CD4-positive, alpha-beta T cell (primary cell): ENCODE measurements around the gene TFAM. TPM values are rescaled to one million over a fixed set of nuclear protein-coding genes. Genes with fewer than 3 reads are reported as not detected.

Source experiments
- ATAC-seq: fragments of 200-7000 bp; cut with Tn5 transposase; one replicate; pipeline ENCODE4 v1.10.0; 2022; ENCODE audit warnings: mild to moderate bottlenecking; ENCODE audit not compliant: poor library complexity
- CTCF ChIA-PET: fragments of 350-600 bp; sonication (Branson Sonifier 250); formaldehyde crosslinking; loops from one replicate; lab custom pipeline; 2021; ENCODE audit warnings: antibody characterized with exemption, inconsistent platforms; lab: Charles Lee
- POLR2A ChIA-PET: fragments of 350-600 bp; sonication (Branson Sonifier 250); formaldehyde crosslinking; loops from one replicate; lab custom pipeline; 2021; ENCODE audit warnings: antibody characterized with exemption, inconsistent platforms; lab: Charles Lee
- DNase-seq, 14 experiments: peaks; one replicate each; pipeline ENCODE4 v3.0.0-alpha.2; 2013 to 2020; ENCODE audit warnings: mixed read lengths in 2 of 14
- H3K27ac ChIP-seq, 2 donors: one replicate each; pipeline versions ENCODE4 v1.5.1 to v1.7.0; 2013; ENCODE audit warnings: low read length in 2 of 2, low read depth in 1 of 2, mild to moderate bottlenecking in 1 of 2
- H3K27me3 ChIP-seq, 2 experiments: 1 replicate in 1 of 2; 2 replicates in 1 of 2; pipeline versions ENCODE4 v1.6.1 to v1.7.0; 2013; ENCODE audit warnings: low read length in 2 of 2, control low read depth in 1 of 2, mild to moderate bottlenecking in 1 of 2, moderate library complexity in 1 of 2; ENCODE audit not compliant: insufficient read depth in 2 of 2, control insufficient read depth in 1 of 2
- H3K36me3 ChIP-seq: one replicate; pipeline ENCODE4 v1.6.1; 2013; ENCODE audit warnings: low read length, control low read depth; ENCODE audit not compliant: insufficient read depth
- H3K4me1 ChIP-seq: one replicate; pipeline ENCODE4 v1.6.1; 2013; ENCODE audit warnings: low read length, control low read depth; ENCODE audit not compliant: insufficient read depth
- H3K4me3 ChIP-seq: one replicate; pipeline ENCODE4 v1.5.1; 2013; ENCODE audit warnings: mild to moderate bottlenecking, low read length, moderate library complexity
- H3K9me3 ChIP-seq, 2 experiments: 1 replicate in 1 of 2; 2 replicates in 1 of 2; pipeline versions ENCODE4 v1.6.1 to v1.7.0; 2013; ENCODE audit warnings: low read length in 2 of 2, mild to moderate bottlenecking in 2 of 2, control low read depth in 1 of 2, moderate library complexity in 1 of 2; ENCODE audit not compliant: control insufficient read depth in 1 of 2, insufficient read depth in 1 of 2
- H3K27ac Mint-ChIP-seq: one replicate; pipeline ENCODE4 v1.8.0; 2020; ENCODE audit warnings: mixed read lengths
- H3K27me3 Mint-ChIP-seq: one replicate; pipeline ENCODE4 v1.8.0; 2021; ENCODE audit warnings: mixed read lengths
- H3K36me3 Mint-ChIP-seq: one replicate; pipeline ENCODE4 v1.8.0; 2021; ENCODE audit warnings: low read depth, mixed read lengths
- H3K4me1 Mint-ChIP-seq: one replicate; pipeline ENCODE4 v1.8.0; 2021; ENCODE audit warnings: low read depth, mixed read lengths
- H3K4me3 Mint-ChIP-seq: one replicate; pipeline ENCODE4 v1.8.0; 2020; ENCODE audit warnings: mild to moderate bottlenecking, mixed read lengths
- H3K9me3 Mint-ChIP-seq: one replicate; pipeline ENCODE4 v1.8.0; 2020; ENCODE audit warnings: mixed read lengths
- CTCF ChIP-seq: fragments of 200-600 bp; IDR thresholded peaks from one replicate; pipeline ENCODE4 v1.8.0; 2022; ENCODE audit warnings: antibody characterized with exemption, mild to moderate bottlenecking
- intact Hi-C, 2 experiments: fragments of 100-400 bp; cut with DNase I in 1 of 2; cut with micrococcal nuclease in 1 of 2; formaldehyde crosslinking; loops; one replicate each; pipeline versions ENCODE4 v1.15.1 to v1.9.0; 2023 to 2025; cut with DNase I, micrococcal nuclease
- total RNA-seq, 174 experiments: library from RNA in 2 of 174; stranded (reverse) in 2 of 174; gene quantifications; one replicate each; pipeline ENCODE4 v1.2.3 and lab custom pipeline; 2021 to 2026

Gene TFAM
- total RNA-seq, 2 experiments from 2014 or later = 43.7 to 50.5 TPM

- Mint-ChIP-seq H3K27me3 (peaks cover 17% of the 10 kb centered on the region), H3K27ac (no peak overlapping the region), H3K4me1 (no peaks in the 10 kb centered on the region), H3K4me3 (no peak overlapping the region), H3K36me3 (no peaks in the 10 kb centered on the region), H3K9me3 (peaks cover 3% of the 10 kb centered on the region)
- H3K9me3 ChIP-seq = peaks cover 0 to 9% of the 10 kb centered on the region in 2 experiments
- TF ChIP-seq CTCF = no peak
- no peaks in the 10 kb centered on the region for H3K4me1 ChIP-seq
- no peak overlapping the region for H3K4me3 ChIP-seq
- no peak for DNase-seq
- H3K27ac ChIP-seq = no peak overlapping the region
- ChIA-PET CTCF (no interaction called here), POLR2A (no interaction called here)
- intact Hi-C loops = no loop called here
- H3K27me3 ChIP-seq = peaks cover 0 to 3% of the 10 kb centered on the region in 2 experiments
- no peaks in the 10 kb centered on the region for H3K36me3 ChIP-seq
- no peak for ATAC-seq
These were observed 59.1 kb downstream of the TFAM start for GRCh38 chr10:58444321-58444720.

- Mint-ChIP-seq H3K27me3 (peaks cover 17% of the 10 kb centered on the region), H3K4me3 (no peak overlapping the region), H3K4me1 (no peaks in the 10 kb centered on the region), H3K27ac (no peak overlapping the region), H3K9me3 (peaks cover 3% of the 10 kb centered on the region), H3K36me3 (no peaks in the 10 kb centered on the region)
- POLR2A ChIA-PET = no interaction called here
- Histone ChIP-seq H3K4me3 (no peak overlapping the region), H3K27ac (no peak overlapping the region), H3K36me3 (no peaks in the 10 kb centered on the region), H3K4me1 (no peaks in the 10 kb centered on the region), H3K9me3 (peaks cover 0 to 9% of the 10 kb centered on the region in 2 experiments), H3K27me3 (peaks cover 0 to 3% of the 10 kb centered on the region in 2 experiments)
- ATAC-seq (no peak), DNase-seq (no peak)
- intact Hi-C loops = no loop called here
- no peak for TF ChIP-seq CTCF
- CTCF ChIA-PET = no interaction called here
These were observed 59.7 kb downstream of the TFAM start for GRCh38 chr10:58444876-58445275.

- Histone ChIP-seq H3K27me3 (peaks cover 0 to 8% of the 10 kb centered on the region in 2 experiments), H3K4me3 (no peak overlapping the region), H3K4me1 (no peaks in the 10 kb centered on the region), H3K36me3 (no peaks in the 10 kb centered on the region), H3K27ac (no peak overlapping the region), H3K9me3 (peaks cover 0 to 9% of the 10 kb centered on the region in 2 experiments)
- H3K4me3 Mint-ChIP-seq = no peak overlapping the region
- no peak for TF ChIP-seq CTCF
- DNase-seq = no peak
- H3K27me3 Mint-ChIP-seq = peaks cover 32% of the 10 kb centered on the region
- ChIA-PET POLR2A (no interaction called here), CTCF (no interaction called here)
- H3K36me3 Mint-ChIP-seq = no peaks in the 10 kb centered on the region
- H3K27ac Mint-ChIP-seq = no peak overlapping the region
- ATAC-seq = no peak
- intact Hi-C loops = no loop called here
- H3K9me3 Mint-ChIP-seq = no peaks in the 10 kb centered on the region
- no peaks in the 10 kb centered on the region for H3K4me1 Mint-ChIP-seq
These were observed 63.1 kb downstream of the TFAM start for GRCh38 chr10:58448121-58448935.

Other genes starting within 250 kb of the TFAM start
- 1 to 10 TPM; 1.4 to 1.5 TPM for gene IPMK, start 117.5 kb upstream of the TFAM start, total RNA-seq
- 1 to 10 TPM; 1.5 to 2.0 TPM for gene CISD1, start 116.2 kb upstream of the TFAM start, total RNA-seq
- gene UBE2D1, start 50.4 kb upstream of the TFAM start, total RNA-seq = 1 to 10 TPM; 6.0 to 7.8 TPM
- not detected for gene BICC1, start 127.5 kb downstream of the TFAM start, total RNA-seq